Activated naive CD4-positive, alpha-beta T cell treated with anti-CD3 and anti-CD28 coated beads, Interleukin-2, amount 50 U/mL, for 16 hours (primary cell): Measurements from ENCODE around the gene CCDC85A.

Experiments
- DNase-seq: peaks from one replicate; pipeline ENCODE4 v3.0.0-alpha.2; 2020

Gene CCDC85A

DNA sequence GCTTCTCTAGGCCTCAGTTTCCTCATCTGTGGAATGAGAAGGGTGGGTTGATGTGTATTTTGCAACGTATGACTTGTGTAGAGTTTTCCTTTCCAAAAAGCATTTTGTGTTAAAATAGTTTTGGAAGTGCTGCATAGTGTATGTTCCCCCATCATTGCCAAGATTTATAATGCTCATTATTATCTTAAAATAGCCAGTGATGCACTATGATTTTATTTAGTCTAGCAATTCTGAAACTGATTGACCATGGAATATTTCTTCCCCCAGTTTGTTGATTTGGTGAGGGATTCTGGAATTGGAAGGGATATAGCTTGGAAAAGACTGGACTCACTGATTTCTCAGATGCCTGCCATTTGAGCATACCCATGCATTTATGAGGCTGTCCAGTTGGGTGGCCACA is 130.6 kb downstream of the CCDC85A start:
- no peak for DNase-seq

DNA sequence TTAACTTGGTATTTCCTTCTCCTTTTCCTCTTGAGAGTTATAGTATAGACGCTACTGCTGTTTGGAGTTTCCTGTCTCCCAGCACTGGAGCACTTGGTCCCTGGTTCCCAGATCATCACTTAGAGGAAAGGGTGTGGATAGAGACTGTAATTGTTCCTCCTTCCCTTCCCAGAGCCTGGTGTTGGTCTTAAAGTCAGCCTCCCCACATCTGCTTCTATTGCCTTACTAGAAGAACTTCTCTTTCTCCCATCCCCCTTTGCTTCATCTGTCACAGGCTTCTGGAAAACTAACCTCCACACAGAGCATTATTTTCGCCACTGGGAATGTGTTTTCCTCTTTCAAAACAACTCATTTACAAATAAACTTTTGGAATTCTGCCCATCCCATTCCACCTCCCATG is 131.0 kb downstream of the CCDC85A start:
- DNase-seq, result no peak

DNA sequence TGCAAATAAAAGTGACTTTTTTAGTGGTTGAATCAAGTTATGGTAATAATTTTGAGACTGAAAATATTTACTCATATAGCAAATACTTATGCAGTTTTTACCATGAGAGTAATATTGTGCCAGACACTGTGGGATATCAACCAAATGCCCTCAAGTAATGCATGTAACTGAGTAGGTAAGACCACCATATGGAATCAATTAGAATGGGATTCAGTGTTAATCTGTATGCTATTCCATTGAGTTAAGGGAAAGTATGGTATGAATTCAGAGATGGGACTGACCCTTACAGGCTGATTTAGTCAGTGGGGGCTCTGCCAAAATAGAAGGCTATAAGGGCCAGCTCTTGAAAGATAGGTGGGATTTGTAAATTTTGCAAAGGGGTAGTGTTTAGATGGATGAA is 131.6 kb downstream of the CCDC85A start:
- no peak for DNase-seq

DNA sequence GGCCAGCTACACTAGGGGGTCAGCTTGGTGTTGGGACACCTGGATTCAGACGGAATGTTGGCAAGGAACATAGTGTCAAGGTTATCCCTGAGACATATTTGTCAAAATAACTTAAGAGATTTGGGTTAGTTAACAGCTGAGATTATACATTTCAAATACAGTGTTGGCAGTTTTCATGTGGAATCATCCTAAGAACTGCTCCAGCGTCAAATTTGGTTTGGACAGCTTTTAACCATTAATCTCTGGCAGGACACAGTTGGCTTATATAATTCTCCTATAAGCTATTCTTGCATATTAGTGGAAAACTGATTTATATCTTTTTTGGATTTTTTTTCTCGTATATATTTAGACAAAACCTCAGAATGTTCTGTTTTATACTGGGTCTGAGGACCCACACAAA is 132.2 kb downstream of the CCDC85A start:
- no peak for DNase-seq

DNA sequence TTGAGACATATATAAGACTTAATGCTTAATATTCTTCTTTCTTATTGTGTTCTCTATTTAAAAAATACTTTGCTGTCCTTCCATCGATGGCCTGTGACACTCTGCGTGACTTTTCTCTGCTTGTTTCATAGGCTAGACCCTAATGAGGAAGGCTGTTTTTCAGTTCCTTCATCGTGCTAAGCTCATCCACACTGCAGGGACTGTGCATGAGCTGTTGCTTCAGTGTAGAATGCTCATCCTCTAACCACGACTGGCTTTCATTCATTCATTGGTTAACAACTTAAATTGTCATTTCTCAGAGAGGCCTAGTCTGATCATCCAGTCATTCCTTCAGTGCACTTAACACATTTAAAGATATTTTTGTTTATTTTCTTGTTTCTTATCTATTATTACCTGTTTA is 134.4 kb downstream of the CCDC85A start:
- DNase-seq, result no peak

DNA sequence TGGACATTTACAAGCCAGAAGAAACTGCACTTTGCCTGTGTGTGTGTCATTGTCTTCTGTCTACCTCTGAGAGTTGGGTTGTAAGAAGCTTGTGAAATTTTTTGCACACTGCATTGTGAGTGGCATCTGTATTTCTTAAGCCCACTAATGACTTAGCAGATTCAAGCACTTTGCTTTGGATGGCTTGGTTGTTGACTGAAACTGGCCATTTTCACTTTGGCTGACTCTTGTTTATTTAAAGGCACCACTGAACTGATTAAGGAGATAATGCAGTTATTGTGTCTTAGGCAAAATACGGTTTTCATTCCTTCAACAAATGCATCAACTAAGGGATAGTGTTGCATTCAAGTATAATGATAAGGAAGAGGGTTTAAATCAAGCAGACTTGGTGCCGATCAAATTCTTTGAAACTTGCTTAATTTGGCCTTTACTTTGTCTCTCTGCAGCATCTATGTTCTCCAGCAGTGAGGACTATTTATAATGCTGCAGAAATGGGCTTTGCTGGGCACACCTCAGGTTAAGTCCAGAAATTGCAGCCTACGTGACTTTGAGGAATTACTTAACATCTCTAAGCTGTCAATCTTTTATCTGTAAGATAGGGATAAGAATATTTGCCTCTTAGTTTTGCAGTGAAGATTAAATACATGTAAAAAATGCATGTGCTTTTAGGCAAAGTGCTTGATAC is 142.0 kb downstream of the CCDC85A start:
- DNase-seq, result no peak

DNA sequence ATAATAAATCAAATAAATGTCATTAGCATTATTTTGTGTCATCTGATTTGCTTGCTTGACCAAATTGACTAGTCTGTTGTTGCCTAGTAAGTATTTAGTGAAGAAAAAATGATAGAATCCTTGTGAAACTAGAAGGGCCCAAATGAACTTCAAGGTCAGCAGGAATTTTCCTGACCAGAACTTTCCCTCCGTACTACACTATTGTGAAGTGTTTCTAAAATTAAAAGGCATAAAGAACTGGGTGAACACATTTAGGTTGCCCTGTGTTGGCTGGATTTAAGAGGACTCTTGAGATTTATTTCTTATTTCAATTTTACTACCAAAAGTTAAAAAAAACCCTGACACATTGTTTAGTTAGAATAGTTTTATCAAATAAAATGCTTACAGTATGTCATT is 142.6 kb downstream of the CCDC85A start:
- DNase-seq, result no peak

DNA sequence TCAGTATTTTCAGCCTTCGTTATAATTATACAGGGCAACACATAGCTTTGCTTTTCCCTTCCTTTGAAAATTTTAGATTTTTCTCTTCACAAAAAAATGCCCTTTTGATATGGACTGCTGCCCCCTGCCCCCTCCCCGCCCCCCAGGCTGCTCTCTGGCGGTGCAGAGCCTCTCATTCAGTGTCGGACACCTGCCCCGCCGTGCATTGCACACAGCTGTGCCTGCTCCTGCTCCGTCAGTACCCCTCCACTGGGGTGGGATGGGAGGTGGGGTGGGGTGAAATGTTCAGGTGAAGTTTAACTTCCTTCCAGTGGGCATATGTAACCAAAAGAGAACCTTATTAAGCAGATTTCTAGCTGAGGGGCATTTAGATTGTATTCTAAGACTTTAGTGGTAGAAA is 148.0 kb downstream of the CCDC85A start:
- DNase-seq, result no peak

DNA sequence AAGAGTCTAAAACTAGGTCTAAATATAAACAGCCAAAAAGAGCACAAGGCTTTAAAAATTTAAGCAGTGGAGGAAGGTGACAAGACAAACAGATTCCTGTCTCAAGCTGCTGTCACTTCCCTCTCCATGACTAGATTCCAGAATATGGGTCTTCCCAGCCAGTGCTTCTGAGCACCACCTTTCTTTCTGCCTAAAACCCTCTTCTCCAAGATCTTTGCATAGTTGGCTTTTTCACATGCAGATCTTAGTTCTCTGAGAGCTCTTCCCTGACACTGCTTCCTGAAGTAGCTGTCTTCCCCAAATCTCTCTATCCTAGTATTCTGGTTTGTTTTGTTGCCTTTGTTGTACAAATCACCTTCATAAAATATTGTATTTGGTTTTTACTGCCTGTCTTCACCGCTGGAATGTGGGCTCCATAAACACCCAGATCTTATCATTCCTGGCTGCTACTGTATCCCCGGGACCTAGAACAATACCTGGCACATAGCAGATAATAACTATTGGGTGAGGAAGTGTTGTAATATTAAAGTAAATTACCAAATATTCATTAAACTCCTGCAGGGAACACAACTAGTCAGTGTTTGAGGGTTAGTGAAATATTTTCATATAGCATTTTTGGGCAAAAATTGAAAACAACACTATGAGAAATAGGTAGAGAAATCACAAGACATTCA is 150.2 kb downstream of the CCDC85A start:
- DNase-seq, result no peak

DNA sequence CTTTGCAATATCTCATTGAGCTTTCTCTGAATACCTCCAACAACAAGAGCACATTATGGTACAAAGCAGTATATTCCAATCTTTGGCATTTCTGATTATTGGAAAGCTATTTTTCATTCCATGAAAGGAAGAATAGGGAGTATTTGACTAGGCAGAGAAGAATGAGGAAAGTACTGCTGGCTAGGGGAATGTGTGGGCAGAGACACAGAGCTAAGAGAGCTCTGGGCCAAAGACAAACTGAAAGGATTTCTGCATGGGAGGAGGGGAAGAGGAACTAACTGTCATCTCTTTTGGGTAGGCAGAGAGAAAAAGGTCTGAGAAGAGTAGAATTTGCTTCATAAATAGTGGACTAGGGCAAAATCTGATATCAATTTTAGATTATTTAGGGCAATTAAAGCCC is 150.8 kb downstream of the CCDC85A start:
- DNase-seq, result no peak

DNA sequence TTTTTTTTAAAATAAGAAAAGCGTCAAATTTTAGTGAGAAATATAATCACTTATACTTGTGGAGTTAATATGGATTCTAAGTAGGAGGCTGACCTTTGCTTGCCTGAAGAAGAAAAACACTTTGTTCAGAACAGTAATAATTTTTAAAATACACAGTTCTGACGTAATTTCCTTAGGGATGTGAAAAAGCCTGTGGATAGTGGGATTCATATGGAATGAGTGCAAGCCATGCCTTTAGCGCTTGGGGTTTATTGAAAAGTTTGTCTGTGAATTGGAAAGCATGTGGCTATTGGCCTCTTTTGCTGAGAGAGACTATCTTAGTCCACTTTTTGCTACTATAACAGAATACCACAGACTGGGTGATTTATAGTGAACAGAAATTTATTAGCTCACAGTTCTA is 151.3 kb downstream of the CCDC85A start:
- DNase-seq, result no peak

DNA sequence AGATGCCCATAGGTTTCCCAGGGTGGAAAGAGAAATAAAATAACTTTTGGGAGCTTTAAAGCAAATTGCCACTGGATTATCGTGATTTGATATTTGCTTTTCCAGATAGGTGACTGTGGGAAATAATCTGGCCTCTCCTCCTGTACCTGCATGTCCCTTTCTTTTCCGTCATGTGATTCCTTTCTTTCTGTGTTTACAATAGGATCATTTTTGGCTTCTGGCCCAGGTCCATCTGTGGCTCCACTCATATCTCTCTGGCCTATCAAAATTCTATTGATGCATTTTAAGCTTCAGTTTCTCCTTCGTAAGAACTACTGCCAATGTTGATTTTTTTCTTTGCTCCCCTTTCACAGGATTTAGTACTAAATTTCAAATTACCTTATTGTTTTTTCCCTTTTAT is 153.6 kb downstream of the CCDC85A start:
- no peak for DNase-seq

DNA sequence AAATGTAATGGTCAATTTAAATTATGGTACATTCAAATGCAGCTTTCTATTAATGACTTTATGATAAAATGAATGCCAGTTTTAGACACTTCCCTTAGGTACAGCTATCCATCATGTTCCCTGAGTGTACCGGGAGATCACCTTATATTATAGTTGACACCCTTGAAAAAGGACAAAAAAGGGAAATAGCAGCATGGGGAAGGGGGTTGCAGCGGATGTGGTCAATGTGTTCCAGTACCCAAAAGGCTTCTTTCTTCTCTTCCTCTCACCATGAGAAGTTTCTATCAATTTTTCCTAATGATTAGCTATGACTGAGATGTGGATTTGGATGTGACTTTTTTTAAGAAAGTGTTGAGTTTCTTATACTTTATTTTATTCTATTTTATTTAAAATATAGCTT is 154.4 kb downstream of the CCDC85A start:
- DNase-seq, result no peak

DNA sequence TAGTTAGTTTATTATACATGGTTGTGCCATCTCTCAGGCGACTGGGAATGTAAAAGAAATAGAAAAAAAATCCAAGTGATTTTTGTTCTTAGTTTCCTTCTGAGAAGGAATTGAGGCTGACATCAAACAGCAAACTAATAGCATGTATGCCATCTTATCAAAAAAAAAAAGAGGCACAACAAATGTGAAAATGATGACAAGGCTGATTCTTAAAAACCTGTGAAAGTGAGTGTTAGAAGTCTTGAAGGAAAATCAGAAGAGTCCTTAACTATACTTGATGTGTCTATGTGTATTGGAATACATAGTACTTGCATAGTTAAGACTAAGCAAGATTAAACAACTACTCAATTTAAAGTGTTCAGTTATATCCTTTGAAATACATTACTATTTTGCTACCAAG is 161.0 kb downstream of the CCDC85A start:
- no peak for DNase-seq

DNA sequence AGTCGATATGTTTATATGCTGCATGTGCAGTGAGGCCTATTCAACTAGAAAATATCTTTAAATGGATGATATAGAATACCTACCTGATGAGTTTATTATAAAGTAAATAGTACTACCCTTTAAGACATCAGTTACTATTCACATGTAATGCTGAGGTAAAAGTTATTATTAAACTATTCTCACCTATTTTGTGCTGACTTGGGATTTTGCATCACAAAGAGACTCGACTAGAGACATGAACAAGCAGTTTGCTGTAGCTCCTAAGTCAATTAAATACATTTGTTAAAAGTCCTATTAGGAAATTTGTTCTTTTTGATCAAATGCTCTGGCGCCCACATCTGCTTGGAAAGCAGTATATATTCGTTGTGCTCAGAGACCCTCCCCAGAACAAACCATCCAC is 164.1 kb downstream of the CCDC85A start:
- DNase-seq, result no peak

DNA sequence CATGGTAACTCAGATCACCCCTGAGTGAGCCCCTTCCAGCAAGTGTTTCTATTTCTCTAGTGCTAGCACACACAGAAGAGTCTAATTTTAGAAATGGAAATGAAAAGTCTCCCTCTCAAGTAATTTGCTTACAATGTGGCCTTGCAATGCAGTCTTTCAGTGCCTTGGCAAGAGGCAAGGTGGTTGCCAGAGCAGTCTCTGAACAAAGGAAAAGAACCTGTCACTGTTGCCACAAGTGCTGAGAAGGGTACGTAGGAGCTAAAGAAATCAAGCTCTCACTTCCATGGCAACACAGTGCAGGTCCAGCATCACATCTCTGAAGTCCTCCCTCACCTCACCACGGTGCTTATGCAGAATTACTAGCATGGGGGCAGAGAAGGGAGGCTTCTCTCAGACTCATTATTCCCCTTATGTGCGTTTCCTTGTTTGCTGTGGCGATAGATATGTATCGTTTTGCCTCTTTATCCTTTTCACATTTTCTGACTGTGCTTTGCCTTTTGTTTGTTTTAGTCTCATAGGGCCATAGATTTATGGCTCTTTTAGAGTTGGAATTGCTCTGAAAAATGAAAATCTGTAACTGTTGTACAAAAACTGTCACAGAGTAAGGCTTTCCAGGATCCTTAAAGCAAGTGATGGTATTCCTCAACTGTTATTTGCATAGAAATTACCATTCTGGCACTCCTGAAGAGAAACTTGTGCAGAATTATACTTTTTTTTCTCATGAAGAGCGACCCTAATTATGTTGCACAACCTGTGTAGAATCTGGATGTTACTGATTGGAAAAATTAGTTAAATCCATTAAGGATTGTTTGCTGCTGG is 164.8 kb downstream of the CCDC85A start:
- DNase-seq, result no peak

DNA sequence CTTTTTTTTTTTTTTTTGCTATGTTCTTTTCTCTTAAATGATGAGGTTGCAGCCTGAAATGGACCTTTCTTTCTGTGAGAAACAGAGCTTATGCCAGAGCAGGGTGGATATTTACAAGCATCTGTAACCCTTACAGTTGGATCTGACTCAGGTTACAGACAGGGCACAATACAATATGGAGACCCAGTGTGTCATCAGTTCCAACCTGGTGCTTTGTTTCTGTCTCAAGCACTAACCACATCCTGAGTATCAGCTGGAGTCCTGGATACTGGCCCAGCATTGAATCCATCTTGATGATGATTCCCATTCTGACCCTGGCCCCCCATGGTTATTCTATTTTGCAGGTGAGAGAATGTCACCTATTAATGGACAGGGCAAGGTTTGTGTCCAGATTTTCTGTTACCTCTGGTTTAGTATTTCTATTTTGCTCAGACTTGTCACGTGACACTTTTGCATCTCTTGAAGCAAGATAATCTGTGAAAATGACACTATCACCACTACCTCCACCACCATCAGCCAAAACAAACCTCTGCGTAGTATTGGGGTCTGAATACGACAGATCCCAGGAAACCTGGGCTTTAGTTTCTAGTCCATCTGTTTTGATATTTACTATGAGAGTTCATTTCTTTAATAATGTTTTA is 174.0 kb downstream of the CCDC85A start:
- no peak for DNase-seq

DNA sequence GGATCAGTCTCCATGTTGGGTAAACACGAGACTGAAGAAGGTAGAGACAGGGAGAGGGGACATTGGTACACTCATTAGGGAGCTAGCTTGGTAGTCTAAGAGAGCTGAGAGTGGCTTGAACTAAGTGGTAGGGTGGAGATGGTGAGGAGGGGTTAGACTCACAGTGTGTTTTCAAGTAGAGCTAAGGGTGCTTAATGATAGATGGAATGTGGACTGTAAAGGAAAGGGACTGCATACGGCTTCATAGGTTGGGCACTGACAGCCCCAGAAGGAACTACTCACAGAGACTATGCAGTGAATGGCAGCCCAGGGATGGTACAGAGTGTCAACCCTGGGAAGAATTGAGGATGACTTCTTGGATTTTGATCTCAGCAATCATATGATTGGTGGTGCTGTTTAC is 178.1 kb downstream of the CCDC85A start:
- DNase-seq, result no peak

DNA sequence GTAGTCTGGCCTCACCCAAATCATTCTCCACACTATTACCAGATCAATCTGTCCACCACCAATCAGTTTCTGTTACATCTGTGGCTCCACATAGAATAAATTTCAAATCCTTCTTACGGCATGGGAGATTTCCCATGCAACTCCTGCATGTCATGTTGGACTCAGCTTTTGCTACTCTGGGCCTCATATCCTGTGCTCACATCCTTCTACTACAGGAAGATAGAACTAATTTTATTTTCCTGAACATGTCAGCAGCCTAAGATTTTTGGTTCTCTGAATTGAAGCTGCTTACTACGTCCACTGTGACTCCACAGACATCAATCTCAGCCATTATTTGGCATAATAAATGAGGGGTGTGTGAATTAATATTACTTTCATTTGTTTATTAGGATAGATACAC is 181.1 kb downstream of the CCDC85A start:
- DNase-seq, result no peak

DNA sequence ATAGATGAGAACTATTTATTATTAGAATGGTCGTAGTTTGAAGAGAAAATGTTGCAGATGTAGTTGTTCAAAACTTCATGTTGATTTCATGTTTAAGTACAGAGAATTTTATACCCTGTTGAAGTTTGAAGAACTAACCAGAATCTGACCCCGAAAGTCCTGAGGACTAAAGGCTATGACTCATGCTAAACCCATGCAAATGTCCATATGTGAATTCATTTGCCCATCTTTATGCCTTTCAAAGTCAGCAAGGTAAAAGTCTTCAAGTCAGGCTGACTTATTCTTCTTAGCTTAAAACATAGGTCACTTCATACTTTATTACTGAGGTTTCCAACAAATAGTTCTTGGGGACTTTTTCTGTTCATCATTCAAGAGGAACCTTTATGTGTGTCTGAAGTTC is 185.5 kb downstream of the CCDC85A start:
- DNase-seq, result no peak

DNA sequence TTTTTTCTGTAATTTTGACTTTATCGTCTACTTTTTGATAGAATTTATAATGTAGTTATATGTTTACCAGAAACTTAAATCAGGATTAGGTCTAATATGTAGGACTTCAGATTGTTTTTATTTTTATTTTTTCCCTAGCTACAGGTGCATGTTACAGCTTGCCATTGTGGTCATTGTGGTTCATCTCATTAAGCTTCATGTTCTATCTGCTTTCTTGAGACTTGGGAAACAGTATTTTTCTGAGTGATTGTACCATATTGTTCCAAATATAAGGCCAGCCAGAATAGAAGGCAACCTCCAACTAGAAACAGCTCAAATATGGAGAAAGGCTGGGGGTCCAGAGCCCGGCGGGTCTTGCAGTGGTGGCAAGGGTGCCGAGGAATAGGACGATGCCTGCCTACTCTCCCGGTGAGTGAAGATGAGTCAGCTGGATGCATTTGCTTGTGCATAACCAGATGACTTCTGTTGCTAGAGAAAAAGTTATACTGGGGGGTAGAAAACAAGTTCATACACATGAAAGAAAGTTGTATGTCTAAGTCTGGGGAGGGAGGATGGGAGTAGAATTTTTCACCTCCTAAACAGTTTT is 188.4 kb downstream of the CCDC85A start:
- no peak for DNase-seq

DNA sequence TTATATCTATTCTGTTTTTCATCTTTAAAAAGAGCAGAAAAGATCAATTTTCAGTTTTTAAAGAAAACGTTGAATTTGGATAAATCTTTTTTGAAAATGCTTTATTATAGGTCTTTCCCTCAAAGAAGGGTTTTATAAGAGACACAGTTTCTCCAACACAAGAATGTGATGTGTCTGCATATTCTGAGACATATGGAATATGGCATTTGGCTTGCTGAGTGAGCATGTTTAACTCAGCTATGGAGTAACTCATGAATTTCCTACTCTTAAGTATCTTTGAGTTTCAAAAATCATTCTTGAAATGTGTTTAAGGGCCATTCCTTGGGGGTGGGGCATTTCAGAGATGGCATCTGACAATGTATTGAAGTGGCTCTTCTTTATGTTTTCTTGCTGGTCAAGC is 191.5 kb downstream of the CCDC85A start:
- no peak for DNase-seq
